Fibroblast of lung (primary cell): Measurements from ENCODE around the gene GPR25. TPM values are rescaled to one million over a fixed set of nuclear protein-coding genes. Genes with fewer than 3 reads are reported as not detected.

Experiments
- DNase-seq, 2 donors: peaks; one replicate each; pipeline versions ENCODE4 v3.0.0 to v3.0.0-alpha.2; 2010; ENCODE audit warnings: low read depth in 2 of 2
- H2AFZ ChIP-seq: 2 replicates; pipeline ENCODE4 v1.5.1; 2012; ENCODE audit warnings: low read length, control low read depth, inconsistent platforms
- H3K27ac ChIP-seq: 2 replicates; pipeline ENCODE4 v1.5.1; 2011; ENCODE audit warnings: low read length, control low read depth; ENCODE audit not compliant: insufficient read depth
- H3K27me3 ChIP-seq: 2 replicates; pipeline ENCODE4 v1.5.1; 2011; ENCODE audit warnings: mild to moderate bottlenecking, low read length; ENCODE audit not compliant: control insufficient read depth, insufficient read depth
- H3K36me3 ChIP-seq: 2 replicates; pipeline ENCODE4 v1.5.1; 2011; ENCODE audit warnings: low read length; ENCODE audit not compliant: control insufficient read depth, insufficient read depth
- H3K4me1 ChIP-seq: 2 replicates; pipeline ENCODE4 v1.5.1; 2011; ENCODE audit warnings: low read length; ENCODE audit not compliant: control insufficient read depth, insufficient read depth; ENCODE audit errors: extremely low read depth
- H3K4me2 ChIP-seq: 2 replicates; pipeline ENCODE4 v1.5.1; 2011; ENCODE audit warnings: low read length, control low read depth; ENCODE audit not compliant: insufficient read depth; ENCODE audit errors: extremely low read depth
- H3K4me3 ChIP-seq, 4 experiments: fragments of 200-600 bp in 1 of 4; sonication (generic) in 1 of 4; replicated peaks in 1 of 4; 2 replicates each; pipeline ENCODE4 v1.5.1; 2011 to 2016; ENCODE audit warnings: low read length in 4 of 4, low read depth in 3 of 4, mild to moderate bottlenecking in 3 of 4, control low read depth in 2 of 4, inconsistent platforms in 1 of 4, mixed read lengths in 1 of 4; ENCODE audit not compliant: insufficient read depth in 1 of 4; ENCODE audit errors: control extremely low read depth in 1 of 4
- H3K79me2 ChIP-seq: 2 replicates; pipeline ENCODE4 v1.5.1; 2012; ENCODE audit warnings: mild to moderate bottlenecking, low read length, inconsistent platforms; ENCODE audit not compliant: control insufficient read depth, insufficient read depth
- H3K9ac ChIP-seq: 2 replicates; pipeline ENCODE4 v1.5.1; 2011; ENCODE audit warnings: mild to moderate bottlenecking, low read length, control low read depth; ENCODE audit not compliant: insufficient read depth
- H3K9me3 ChIP-seq: 2 replicates; pipeline ENCODE4 v1.5.1; 2012; ENCODE audit warnings: low read depth, low read length; ENCODE audit not compliant: control insufficient read depth, insufficient read depth
- H4K20me1 ChIP-seq: 2 replicates; pipeline ENCODE4 v1.5.1; 2011; ENCODE audit warnings: low read length; ENCODE audit not compliant: control insufficient read depth, insufficient read depth; ENCODE audit errors: extremely low read depth
- EZH2 ChIP-seq: IDR thresholded peaks from 2 replicates; pipeline ENCODE4 v1.5.1; 2012; ENCODE audit warnings: low read length, control low read depth, mild to moderate bottlenecking; ENCODE audit errors: missing control alignments
- polyA plus RNA-seq, 2 donors: library from polyadenylated mRNA; depleted of rRNA in 1 of 2; stranded (reverse) in 1 of 2; unstranded in 1 of 2; fragments of >200 nt; gene quantifications; 2 replicates each; pipeline ENCODE4 v1.2.1, GENCODE V29; 2011 to 2012; ENCODE audit warnings: missing spikeins in 1 of 2
- total RNA-seq: library from RNA; depleted of rRNA; stranded (reverse); fragments of >200 nt; gene quantifications from 2 replicates; pipeline ENCODE4 v1.2.1, GENCODE V29; 2014
- TF ChIP-seq, protein P1 (sequence below), 2 donors: IDR thresholded peaks in 1 of 2; conservative IDR thresholded peaks in 1 of 2; 1 replicate in 1 of 2; 2 replicates in 1 of 2; pipeline ENCODE4 v1.5.1; 2011 to 2012; ENCODE audit warnings: low read length in 2 of 2, control low read depth in 1 of 2, inconsistent platforms in 1 of 2, low read depth in 1 of 2, mild to moderate bottlenecking in 1 of 2

The GPR25 gene
- total and polyA plus RNA-seq, 2 donors (not counting 1 experiment from before 2014, with no cell fraction given), result not detected

- Histone ChIP-seq H3K27ac (no peak overlapping the region), H3K9ac (no peak overlapping the region), H3K79me2 (peaks cover 3% of the 10 kb centered on the region), H3K9me3 (no peaks in the 10 kb centered on the region), H4K20me1 (no peaks in the 10 kb centered on the region), H3K27me3 (no peaks in the 10 kb centered on the region), H3K4me2 (no peak overlapping the region), H3K36me3 (no peaks in the 10 kb centered on the region), H3K4me1 (peaks cover 11% of the 10 kb centered on the region), H3K4me3 (no peak overlapping the region), H2AFZ (no peak overlapping the region)
- TF ChIP-seq, protein P1, sequence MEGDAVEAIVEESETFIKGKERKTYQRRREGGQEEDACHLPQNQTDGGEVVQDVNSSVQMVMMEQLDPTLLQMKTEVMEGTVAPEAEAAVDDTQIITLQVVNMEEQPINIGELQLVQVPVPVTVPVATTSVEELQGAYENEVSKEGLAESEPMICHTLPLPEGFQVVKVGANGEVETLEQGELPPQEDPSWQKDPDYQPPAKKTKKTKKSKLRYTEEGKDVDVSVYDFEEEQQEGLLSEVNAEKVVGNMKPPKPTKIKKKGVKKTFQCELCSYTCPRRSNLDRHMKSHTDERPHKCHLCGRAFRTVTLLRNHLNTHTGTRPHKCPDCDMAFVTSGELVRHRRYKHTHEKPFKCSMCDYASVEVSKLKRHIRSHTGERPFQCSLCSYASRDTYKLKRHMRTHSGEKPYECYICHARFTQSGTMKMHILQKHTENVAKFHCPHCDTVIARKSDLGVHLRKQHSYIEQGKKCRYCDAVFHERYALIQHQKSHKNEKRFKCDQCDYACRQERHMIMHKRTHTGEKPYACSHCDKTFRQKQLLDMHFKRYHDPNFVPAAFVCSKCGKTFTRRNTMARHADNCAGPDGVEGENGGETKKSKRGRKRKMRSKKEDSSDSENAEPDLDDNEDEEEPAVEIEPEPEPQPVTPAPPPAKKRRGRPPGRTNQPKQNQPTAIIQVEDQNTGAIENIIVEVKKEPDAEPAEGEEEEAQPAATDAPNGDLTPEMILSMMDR (conservative IDR thresholded peaks at IDR 0.05 in 1 of 2, IDR thresholded peaks at IDR 0.05 in 1 of 2; ENCODE audit: low read depth in 1 of 2, low read length in 2 of 2), result no peak
- no peak for TF ChIP-seq EZH2
- DNase-seq, result no peak
Measured at GRCh38 chr1:200836213-200836612, 36.6 kb upstream of the GPR25 start.

GRCh38 chr1:200837931-200838571, 34.7 kb upstream of the GPR25 start:
- H3K4me2 ChIP-seq, result peak overlapping the region; percentile 23
- H3K4me3 ChIP-seq, result no peak overlapping the region
- H3K9me3 ChIP-seq, result no peaks in the 10 kb centered on the region
- H2AFZ ChIP-seq, result no peak overlapping the region
- H3K36me3 ChIP-seq, result peaks cover 2% of the 10 kb centered on the region
- no peaks in the 10 kb centered on the region for H4K20me1 ChIP-seq
- peak; percentile 7 to 59 for DNase-seq
- H3K79me2 ChIP-seq, result peaks cover 3% of the 10 kb centered on the region
- H3K4me1 ChIP-seq, result peaks cover 11% of the 10 kb centered on the region
- H3K9ac ChIP-seq, result no peak overlapping the region
- peak overlapping the region; percentile 29 for H3K27ac ChIP-seq
- no peaks in the 10 kb centered on the region for H3K27me3 ChIP-seq
- TF ChIP-seq, protein P1 (conservative IDR thresholded peaks at IDR 0.05 in 1 of 2, IDR thresholded peaks at IDR 0.05 in 1 of 2; ENCODE audit: low read depth in 1 of 2, low read length in 2 of 2), result peak in 1 of 2 donors; percentile 32
- no peak for TF ChIP-seq EZH2

DNA sequence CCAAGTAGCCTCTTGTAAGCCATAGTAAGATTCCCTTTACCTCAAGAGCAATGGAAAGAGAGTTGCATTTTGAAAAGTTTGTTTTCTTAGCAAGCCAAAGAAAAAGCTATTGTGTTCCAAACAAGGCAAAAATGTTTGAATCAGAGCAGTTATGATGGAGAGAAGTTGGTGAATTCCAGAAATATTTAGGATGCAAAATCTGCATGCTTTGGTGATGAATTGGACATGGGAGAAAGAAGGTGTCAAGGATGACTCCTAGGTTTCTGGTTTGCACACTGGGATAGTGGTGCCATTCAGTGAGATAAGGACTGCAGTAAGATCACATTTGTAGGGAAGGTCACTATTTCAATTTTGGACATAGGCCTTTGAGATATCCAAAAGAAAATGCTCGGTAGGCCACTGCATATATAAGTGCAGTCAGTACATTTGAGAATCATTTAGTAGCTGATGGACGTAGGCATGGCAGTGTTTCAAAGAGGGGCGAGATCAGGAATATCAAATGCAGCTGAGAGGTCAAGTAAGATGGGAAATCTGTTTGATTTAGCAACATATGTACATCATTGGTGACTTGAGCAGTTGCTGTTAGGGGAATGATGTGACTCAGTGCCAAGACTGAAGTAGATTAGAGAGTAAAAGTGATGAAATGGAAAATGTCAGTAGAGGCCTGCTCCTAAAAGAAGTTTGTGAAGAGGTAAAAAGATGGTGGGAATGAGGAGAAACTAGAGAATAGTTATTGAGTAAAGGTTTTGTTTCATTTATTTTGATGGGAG, 33.9 kb upstream of the GPR25 start:
- H3K9me3 ChIP-seq, result no peaks in the 10 kb centered on the region
- H3K4me3 ChIP-seq, result no peak overlapping the region
- H2AFZ ChIP-seq, result no peak overlapping the region
- peak overlapping the region; percentile 29 for H3K27ac ChIP-seq
- no peak for TF ChIP-seq EZH2
- TF ChIP-seq, protein P1 (conservative IDR thresholded peaks at IDR 0.05 in 1 of 2, IDR thresholded peaks at IDR 0.05 in 1 of 2; ENCODE audit: low read depth in 1 of 2, low read length in 2 of 2), result no peak
- no peak overlapping the region for H3K9ac ChIP-seq
- no peaks in the 10 kb centered on the region for H4K20me1 ChIP-seq
- no peaks in the 10 kb centered on the region for H3K27me3 ChIP-seq
- H3K36me3 ChIP-seq, result peaks cover 2% of the 10 kb centered on the region
- DNase-seq, result peak; percentile 37 to 69
- peak overlapping the region; percentile 23 for H3K4me2 ChIP-seq
- H3K79me2 ChIP-seq, result peaks cover 3% of the 10 kb centered on the region
- H3K4me1 ChIP-seq, result peaks cover 11% of the 10 kb centered on the region
